Measurements from ENCODE around the gene CYB561A3. TPM values are rescaled to one million over a fixed set of nuclear protein-coding genes. Genes with fewer than 3 reads are reported as not detected.

Gene CYB561A3
- total RNA-seq, 1 donor from 2014 or later: 12.1 TPM

- H3K4me1 Mint-ChIP-seq: peaks cover 31% of the 10 kb centered on the region
- peaks cover 10% of the 10 kb centered on the region for H3K36me3 ChIP-seq
- H3K9ac ChIP-seq: peak overlapping the region; percentile 88
- TF ChIP-seq CTCF (IDR thresholded peaks at IDR 0.05): no peak
- no peaks in the 10 kb centered on the region for H4K20me1 ChIP-seq (ENCODE audit: low read depth)
- peak overlapping the region; percentile 99 for H3K4me3 Mint-ChIP-seq
- H3K27me3 Mint-ChIP-seq (ENCODE audit: insufficient read depth, low read depth): peaks cover 4% of the 10 kb centered on the region
- peaks cover 13% of the 10 kb centered on the region for H3F3A ChIP-seq (ENCODE audit: low read depth)
- H3K36me3 Mint-ChIP-seq: peaks cover 11% of the 10 kb centered on the region
- H3K4me1 ChIP-seq: peaks cover 10% of the 10 kb centered on the region
- peak overlapping the region; percentile 83 for H2AFZ ChIP-seq (replicated peaks)
- H3K79me2 ChIP-seq (ENCODE audit: low read depth): peaks cover 44% of the 10 kb centered on the region
- H3K4me2 ChIP-seq: peak overlapping the region; percentile 92
- H3K9me3 ChIP-seq (ENCODE audit: low read depth): no peaks in the 10 kb centered on the region
- H3K9me3 Mint-ChIP-seq: no peaks in the 10 kb centered on the region
- peak overlapping the region; percentile 90 for H3K4me3 ChIP-seq
- H3K27ac Mint-ChIP-seq: peak overlapping the region; percentile 99
- no peak overlapping the region for H3K27ac ChIP-seq
- no peak for DNase-seq (ENCODE audit: low spot score)
- no peaks in the 10 kb centered on the region for H3K27me3 ChIP-seq
Measured at GRCh38 chr11:61362542-61362875, 827 bp upstream of the CYB561A3 start.

- Histone ChIP-seq H2AFZ (replicated peaks) (peak overlapping the region; percentile 83), H3K27ac (peak overlapping the region; percentile 99), H3K79me2 (ENCODE audit: low read depth) (peaks cover 44% of the 10 kb centered on the region), H3K27me3 (no peaks in the 10 kb centered on the region), H4K20me1 (ENCODE audit: low read depth) (no peaks in the 10 kb centered on the region), H3K4me2 (peak overlapping the region; percentile 92), H3K36me3 (peaks cover 10% of the 10 kb centered on the region), H3K4me3 (peak overlapping the region; percentile 90), H3K4me1 (peaks cover 10% of the 10 kb centered on the region), H3F3A (ENCODE audit: low read depth) (peaks cover 13% of the 10 kb centered on the region), H3K9me3 (ENCODE audit: low read depth) (no peaks in the 10 kb centered on the region), H3K9ac (peak overlapping the region; percentile 96)
- Mint-ChIP-seq H3K27ac (peak overlapping the region; percentile 99), H3K36me3 (peaks cover 9% of the 10 kb centered on the region), H3K27me3 (ENCODE audit: insufficient read depth, low read depth) (peaks cover 4% of the 10 kb centered on the region), H3K4me1 (peaks cover 31% of the 10 kb centered on the region), H3K9me3 (no peaks in the 10 kb centered on the region), H3K4me3 (peak overlapping the region; percentile 99)
- DNase-seq (ENCODE audit: low spot score): no peak
- no peak for TF ChIP-seq EZH2 (IDR thresholded peaks at IDR 0.05)
- TF ChIP-seq EZH2phosphoT487 (IDR thresholded peaks at IDR 0.05): no peak
- no peak for TF ChIP-seq CTCF (IDR thresholded peaks at IDR 0.05)
Measured at GRCh38 chr11:61361237-61361740, 393 bp downstream of the CYB561A3 start.

GRCh38 chr11:61359516-61359915, 2.2 kb downstream of the CYB561A3 start:
- Mint-ChIP-seq H3K27ac (no peak overlapping the region), H3K4me1 (peaks cover 31% of the 10 kb centered on the region), H3K4me3 (peak overlapping the region; percentile 99)

More at GRCh38 chr11:61359516-61359915, 2.2 kb downstream of the CYB561A3 start:
- Histone ChIP-seq H2AFZ (replicated peaks) (no peak overlapping the region), H3F3A (ENCODE audit: low read depth) (peaks cover 13% of the 10 kb centered on the region), H3K4me2 (no peak overlapping the region), H3K9ac (no peak overlapping the region), H3K4me3 (no peak overlapping the region), H3K79me2 (ENCODE audit: low read depth) (peaks cover 44% of the 10 kb centered on the region), H3K27me3 (no peaks in the 10 kb centered on the region), H3K4me1 (peaks cover 10% of the 10 kb centered on the region), H3K36me3 (no peaks in the 10 kb centered on the region), H3K9me3 (ENCODE audit: low read depth) (no peaks in the 10 kb centered on the region), H4K20me1 (ENCODE audit: low read depth) (no peaks in the 10 kb centered on the region), H3K27ac (no peak overlapping the region)
- Mint-ChIP-seq H3K9me3 (no peaks in the 10 kb centered on the region), H3K27me3 (ENCODE audit: insufficient read depth, low read depth) (peaks cover 6% of the 10 kb centered on the region), H3K36me3 (peaks cover 9% of the 10 kb centered on the region)
- no peak for TF ChIP-seq EZH2phosphoT487 (IDR thresholded peaks at IDR 0.05)
- no peak for TF ChIP-seq EZH2 (IDR thresholded peaks at IDR 0.05)
- TF ChIP-seq CTCF (IDR thresholded peaks at IDR 0.05): no peak
- DNase-seq (ENCODE audit: low spot score): no peak
